Duodenal mucosa (tissue), 2 donors: ENCODE results near the gene PON2.

Source experiments
- H3K27ac ChIP-seq: one replicate; pipeline ENCODE4 v1.7.0; 2013; ENCODE audit warnings: low read depth, low read length
- H3K27me3 ChIP-seq, 2 donors: one replicate each; pipeline ENCODE4 v1.7.0; 2013; ENCODE audit warnings: low read length in 2 of 2, control low read depth in 1 of 2; ENCODE audit not compliant: insufficient read depth in 2 of 2, control insufficient read depth in 1 of 2
- H3K36me3 ChIP-seq, 2 donors: one replicate each; pipeline ENCODE4 v1.7.0; 2013; ENCODE audit warnings: low read length in 2 of 2, control low read depth in 1 of 2; ENCODE audit not compliant: insufficient read depth in 2 of 2, control insufficient read depth in 1 of 2
- H3K4me1 ChIP-seq, 2 donors: one replicate each; pipeline ENCODE4 v1.7.0; 2013; ENCODE audit warnings: low read length in 2 of 2, control low read depth in 1 of 2; ENCODE audit not compliant: insufficient read depth in 2 of 2, control insufficient read depth in 1 of 2
- H3K4me3 ChIP-seq, 2 donors: one replicate each; pipeline ENCODE4 v1.7.0; 2013; ENCODE audit warnings: low read length in 2 of 2, low read depth in 1 of 2
- H3K9ac ChIP-seq, 2 donors: one replicate each; pipeline ENCODE4 v1.7.0; 2013; ENCODE audit warnings: low read length in 2 of 2, low read depth in 1 of 2
- H3K9me3 ChIP-seq, 2 donors: one replicate each; pipeline ENCODE4 v1.7.0; 2013; ENCODE audit warnings: low read length in 2 of 2, control low read depth in 1 of 2; ENCODE audit not compliant: control insufficient read depth in 1 of 2

PON2 gene

GRCh38 chr7:95429241-95429990 is 5.4 kb downstream of the PON2 start:
- Histone ChIP-seq H3K9me3 (peaks cover 0 to 2% of the 10 kb centered on the region in 2 donors), H3K9ac (no peak overlapping the region), H3K27ac (no peak overlapping the region), H3K36me3 (no peaks in the 10 kb centered on the region), H3K4me3 (no peak overlapping the region), H3K4me1 (peaks cover 8 to 13% of the 10 kb centered on the region in 2 donors), H3K27me3 (no peaks in the 10 kb centered on the region)

DNA sequence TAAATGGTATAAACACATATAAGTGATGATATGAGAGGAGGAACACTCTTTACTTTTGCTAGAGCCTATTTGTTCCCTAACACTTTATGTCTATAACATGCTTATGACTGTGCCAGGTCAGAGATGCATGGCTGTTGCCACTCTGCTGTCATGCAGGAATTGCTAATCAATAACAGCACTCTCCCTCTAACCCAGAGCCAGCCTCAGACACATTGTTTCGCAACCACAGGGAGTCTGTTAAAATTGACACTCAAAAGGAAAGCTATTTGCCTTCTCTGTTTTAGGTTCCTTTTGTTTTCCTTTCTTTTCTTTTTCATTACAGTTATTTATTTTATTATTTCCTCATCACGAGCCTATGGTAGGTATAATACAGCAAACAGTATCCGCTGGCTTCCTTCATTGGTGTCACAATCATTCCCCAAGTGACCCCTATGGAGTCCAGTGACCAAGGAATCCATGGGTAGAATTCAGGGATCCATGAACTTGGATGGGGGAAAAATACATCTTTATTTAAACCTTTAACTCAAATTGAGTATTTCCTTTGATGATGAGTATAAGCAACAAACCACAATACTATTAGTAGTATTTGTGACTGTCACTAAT is 6.8 kb downstream of the PON2 start:
- no peaks in the 10 kb centered on the region for H3K27me3 ChIP-seq
- no peak overlapping the region for H3K4me3 ChIP-seq
- H3K9me3 ChIP-seq: peaks cover 0 to 2% of the 10 kb centered on the region in 2 donors
- no peak overlapping the region for H3K27ac ChIP-seq
- peaks cover 0 to 10% of the 10 kb centered on the region in 2 donors for H3K36me3 ChIP-seq
- H3K4me1 ChIP-seq: peaks cover 8 to 13% of the 10 kb centered on the region in 2 donors
- H3K9ac ChIP-seq: no peak overlapping the region

- no peak overlapping the region for H3K9ac ChIP-seq
- H3K36me3 ChIP-seq: peaks cover 0 to 10% of the 10 kb centered on the region in 2 donors
- no peak overlapping the region for H3K4me3 ChIP-seq
- H3K27me3 ChIP-seq: no peaks in the 10 kb centered on the region
- H3K9me3 ChIP-seq: peaks cover 0 to 2% of the 10 kb centered on the region in 2 donors
- no peak overlapping the region for H3K27ac ChIP-seq
- peaks cover 4 to 9% of the 10 kb centered on the region in 2 donors for H3K4me1 ChIP-seq
These were observed 7.7 kb downstream of the PON2 start for GRCh38 chr7:95427166-95427565.

GRCh38 chr7:95425694-95426093 is 9.1 kb downstream of the PON2 start:
- Histone ChIP-seq H3K27me3 (no peaks in the 10 kb centered on the region), H3K27ac (no peak overlapping the region), H3K4me3 (no peak overlapping the region), H3K9me3 (peaks cover 0 to 2% of the 10 kb centered on the region in 2 donors), H3K4me1 (peaks cover 0 to 14% of the 10 kb centered on the region in 2 donors), H3K9ac (no peak overlapping the region), H3K36me3 (peaks cover 0 to 10% of the 10 kb centered on the region in 2 donors)

GRCh38 chr7:95424716-95425115 is 10.1 kb downstream of the PON2 start:
- Histone ChIP-seq H3K4me3 (no peak overlapping the region), H3K36me3 (peaks cover 3 to 10% of the 10 kb centered on the region in 2 donors), H3K4me1 (peaks cover 0 to 13% of the 10 kb centered on the region in 2 donors), H3K9ac (no peak overlapping the region), H3K9me3 (peaks cover 0 to 2% of the 10 kb centered on the region in 2 donors), H3K27ac (no peak overlapping the region), H3K27me3 (no peaks in the 10 kb centered on the region)

DNA sequence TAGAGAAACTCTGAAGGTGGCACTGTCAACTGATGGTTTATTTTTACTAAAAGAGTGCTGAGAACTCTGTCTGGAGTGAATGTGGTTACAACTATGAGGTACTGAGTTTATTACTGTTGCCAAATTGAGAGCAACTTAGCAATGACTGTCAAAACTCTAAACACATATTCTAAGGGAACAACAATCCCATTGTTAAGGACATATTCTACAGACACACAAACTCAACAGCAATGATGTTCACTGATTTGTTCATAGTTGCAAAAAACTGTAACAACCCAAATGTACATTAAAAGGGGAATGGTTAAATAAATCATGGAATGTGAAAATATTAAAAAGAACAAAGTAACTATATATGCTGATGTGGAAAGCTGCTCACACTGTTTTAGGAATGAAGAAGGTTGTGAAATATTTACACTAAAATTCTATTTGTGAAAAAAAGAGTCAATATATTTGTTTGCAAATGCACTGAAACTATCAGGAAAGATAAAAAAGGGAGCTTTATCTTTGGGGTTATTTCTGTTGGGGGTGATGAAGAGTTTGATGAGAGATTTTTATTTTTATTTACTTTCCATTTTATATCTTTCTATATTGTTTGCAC is 12.9 kb downstream of the PON2 start:
- Histone ChIP-seq H3K27me3 (no peaks in the 10 kb centered on the region), H3K4me1 (peaks cover 0 to 13% of the 10 kb centered on the region in 2 donors), H3K36me3 (peaks cover 7 to 10% of the 10 kb centered on the region in 2 donors), H3K4me3 (no peak overlapping the region), H3K9ac (no peak overlapping the region), H3K27ac (no peak overlapping the region), H3K9me3 (no peaks in the 10 kb centered on the region)

DNA sequence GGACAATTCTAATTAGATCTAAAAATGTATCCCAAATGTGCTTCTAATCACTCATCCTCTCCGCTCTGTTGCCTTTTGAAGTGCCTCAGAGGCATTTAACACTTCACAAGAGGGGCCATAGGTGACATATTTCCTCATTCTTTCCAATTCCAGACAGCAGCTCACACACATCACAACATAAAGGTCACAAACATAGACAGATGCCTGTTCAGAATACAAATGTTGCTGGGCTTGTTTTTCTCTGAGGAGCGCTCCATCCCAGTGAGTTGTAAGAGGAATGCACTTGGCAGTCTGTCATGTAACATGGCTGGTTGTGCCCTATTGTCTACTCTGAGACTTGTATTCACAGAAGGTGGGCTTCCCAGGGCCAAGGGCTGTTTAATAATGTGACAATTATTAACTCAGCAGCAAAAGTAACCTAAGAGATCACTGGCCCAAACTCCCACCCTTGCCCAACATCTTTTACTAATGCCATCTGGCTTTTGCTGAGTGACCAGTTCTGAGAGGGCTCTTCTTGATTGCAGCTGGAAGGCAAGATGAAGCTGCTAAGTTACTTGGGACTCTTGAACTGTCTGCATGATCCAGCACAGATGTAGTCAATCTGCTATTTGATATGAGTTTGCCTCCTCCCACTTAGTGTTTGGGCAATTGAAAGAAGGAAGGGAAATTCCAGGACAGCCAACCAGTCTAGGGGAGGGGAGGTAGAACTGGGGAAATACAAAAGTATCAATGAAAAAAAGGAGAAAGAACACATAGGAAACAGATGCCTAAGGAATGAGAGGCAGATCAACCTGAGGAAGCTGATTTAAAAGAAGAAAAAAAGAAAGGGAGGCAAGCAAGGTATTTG is 13.6 kb downstream of the PON2 start:
- Histone ChIP-seq H3K9ac (no peak overlapping the region), H3K27ac (no peak overlapping the region)

GRCh38 chr7:95412075-95412474 is 22.8 kb downstream of the PON2 start:
- Histone ChIP-seq H3K4me1 (peaks cover 0 to 4% of the 10 kb centered on the region in 2 donors), H3K4me3 (no peak overlapping the region), H3K27me3 (no peaks in the 10 kb centered on the region), H3K9ac (no peak overlapping the region), H3K9me3 (no peaks in the 10 kb centered on the region), H3K27ac (no peak overlapping the region), H3K36me3 (peaks cover 14 to 30% of the 10 kb centered on the region in 2 donors)

More for the DNA sequence above, 13.6 kb downstream of the PON2 start:
- H3K9me3 ChIP-seq: no peaks in the 10 kb centered on the region
- H3K4me1 ChIP-seq: peaks cover 0 to 13% of the 10 kb centered on the region in 2 donors
- peaks cover 7 to 10% of the 10 kb centered on the region in 2 donors for H3K36me3 ChIP-seq
- no peaks in the 10 kb centered on the region for H3K27me3 ChIP-seq
- no peak overlapping the region for H3K4me3 ChIP-seq

- H3K4me1 ChIP-seq: peaks cover 0 to 4% of the 10 kb centered on the region in 2 donors
- peaks cover 12 to 34% of the 10 kb centered on the region in 2 donors for H3K36me3 ChIP-seq
- H3K27me3 ChIP-seq: no peaks in the 10 kb centered on the region
- no peak overlapping the region for H3K4me3 ChIP-seq
- no peak overlapping the region for H3K27ac ChIP-seq
- H3K9me3 ChIP-seq: no peaks in the 10 kb centered on the region
- no peak overlapping the region for H3K9ac ChIP-seq
These were observed 23.2 kb downstream of the PON2 start for GRCh38 chr7:95411666-95412065.
